ENCODE results near the gene C3AR1. TPM values are rescaled to one million over a fixed set of nuclear protein-coding genes. Genes with fewer than 3 reads are reported as not detected.
A peak's percentile ranks its signal among the peaks of the same experiment; 100 is the strongest.

The C3AR1 gene
- total and polyA plus RNA-seq, 7 donors, result 6.6 to 27.3 (median 10.0) TPM

DNA sequence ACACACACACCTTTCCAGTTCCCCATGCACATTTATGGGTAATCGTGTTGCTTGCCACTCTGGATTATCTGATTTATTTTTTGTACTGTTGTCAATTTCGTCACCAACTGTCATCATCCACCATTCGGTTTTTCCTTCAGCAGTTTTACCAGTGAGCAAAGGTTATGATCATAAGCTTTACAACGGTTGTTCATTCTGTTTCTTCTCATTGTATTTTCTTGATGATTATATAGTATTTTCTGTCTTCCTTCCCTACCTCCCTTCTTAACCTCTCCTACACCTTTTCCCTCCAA, 16.6 kb upstream of the C3AR1 start:
- TF ChIP-seq, protein P1, sequence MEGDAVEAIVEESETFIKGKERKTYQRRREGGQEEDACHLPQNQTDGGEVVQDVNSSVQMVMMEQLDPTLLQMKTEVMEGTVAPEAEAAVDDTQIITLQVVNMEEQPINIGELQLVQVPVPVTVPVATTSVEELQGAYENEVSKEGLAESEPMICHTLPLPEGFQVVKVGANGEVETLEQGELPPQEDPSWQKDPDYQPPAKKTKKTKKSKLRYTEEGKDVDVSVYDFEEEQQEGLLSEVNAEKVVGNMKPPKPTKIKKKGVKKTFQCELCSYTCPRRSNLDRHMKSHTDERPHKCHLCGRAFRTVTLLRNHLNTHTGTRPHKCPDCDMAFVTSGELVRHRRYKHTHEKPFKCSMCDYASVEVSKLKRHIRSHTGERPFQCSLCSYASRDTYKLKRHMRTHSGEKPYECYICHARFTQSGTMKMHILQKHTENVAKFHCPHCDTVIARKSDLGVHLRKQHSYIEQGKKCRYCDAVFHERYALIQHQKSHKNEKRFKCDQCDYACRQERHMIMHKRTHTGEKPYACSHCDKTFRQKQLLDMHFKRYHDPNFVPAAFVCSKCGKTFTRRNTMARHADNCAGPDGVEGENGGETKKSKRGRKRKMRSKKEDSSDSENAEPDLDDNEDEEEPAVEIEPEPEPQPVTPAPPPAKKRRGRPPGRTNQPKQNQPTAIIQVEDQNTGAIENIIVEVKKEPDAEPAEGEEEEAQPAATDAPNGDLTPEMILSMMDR (IDR thresholded peaks at IDR 0.05), result no peak
- TF ChIP-seq POLR2A (IDR thresholded peaks at IDR 0.05) (no peak), EP300 (IDR thresholded peaks at IDR 0.05) (no peak), POLR2AphosphoS5 (IDR thresholded peaks at IDR 0.05) (no peak)
- Histone ChIP-seq H3K27ac (peak overlapping the region; percentile 87 to 93 (median 91)), H3K36me3 (peaks cover 0 to 7% (median 0%) of the 10 kb centered on the region in 4 donors), H3K27me3 (no peaks in the 10 kb centered on the region), H3K4me3 (peak overlapping the region; percentile 63 to 89 (median 86)), H3K9me3 (no peaks in the 10 kb centered on the region), H3K4me1 (peaks cover 0 to 32% (median 22%) of the 10 kb centered on the region in 4 donors)
- WGBS, 2 donors, result 1 to 5% methylated on average over 4 of the region's 4 CpGs
- no peak for DNase-seq
- intact Hi-C loops (cut with DNase I), result loop anchor here (5.0 kb wide), 1 partner anchor 35 kb away; no protein-coding TSS in a partner anchor

DNA sequence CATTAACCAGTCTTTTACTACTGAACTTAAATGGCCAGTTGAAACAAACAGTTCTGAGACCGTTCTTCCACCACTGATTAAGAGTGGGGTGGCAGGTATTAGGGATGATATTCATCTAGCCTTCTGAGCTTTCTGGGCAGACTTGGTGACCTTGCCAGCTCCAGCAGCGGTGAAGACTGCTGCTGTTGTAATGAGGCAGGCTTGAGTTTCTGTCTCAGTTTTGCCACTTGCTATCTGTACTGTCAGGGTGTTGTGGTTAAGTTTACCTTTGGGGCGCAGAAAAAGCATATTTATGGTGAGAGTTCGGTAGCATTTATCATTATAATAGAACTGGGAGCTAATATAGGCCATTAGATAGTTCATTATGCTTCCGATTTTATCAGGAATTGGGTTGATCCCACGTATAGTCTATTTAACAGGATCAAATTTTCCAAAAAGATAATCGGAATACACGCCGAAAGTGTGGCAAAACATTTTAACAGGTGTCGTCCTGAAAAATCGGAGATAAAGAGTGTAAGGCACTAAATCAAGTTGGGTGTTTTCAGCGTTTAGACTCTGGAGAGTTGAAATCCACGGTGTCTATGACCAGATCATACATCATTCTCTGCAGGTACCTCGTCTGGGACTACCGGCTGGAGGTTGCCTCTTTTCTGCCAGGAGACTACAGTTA, 15.2 kb upstream of the C3AR1 start:
- Histone ChIP-seq H3K9me3 (no peaks in the 10 kb centered on the region), H3K27me3 (no peaks in the 10 kb centered on the region), H3K36me3 (peaks cover 0 to 6% (median 0%) of the 10 kb centered on the region in 4 donors), H3K4me1 (peaks cover 0 to 32% (median 22%) of the 10 kb centered on the region in 4 donors), H3K27ac (peak overlapping the region; percentile 87 to 93 (median 91)), H3K4me3 (peak overlapping the region; percentile 63 to 89 (median 86))
- intact Hi-C loops (cut with DNase I), result loop anchor here (2.0 to 5.0 kb wide), 3 partner anchors 34 to 161 kb away; partner anchors contain the start of gene FOXJ2
- DNase-seq, result no peak
- WGBS, 2 donors, result 1 to 2% methylated on average over 15 of the region's 15 CpGs
- TF ChIP-seq POLR2A (IDR thresholded peaks at IDR 0.05), result no peak
- TF ChIP-seq POLR2AphosphoS5 (IDR thresholded peaks at IDR 0.05), result no peak
- TF ChIP-seq, protein P1 (IDR thresholded peaks at IDR 0.05), result no peak
- TF ChIP-seq EP300 (IDR thresholded peaks at IDR 0.05), result no peak

DNA sequence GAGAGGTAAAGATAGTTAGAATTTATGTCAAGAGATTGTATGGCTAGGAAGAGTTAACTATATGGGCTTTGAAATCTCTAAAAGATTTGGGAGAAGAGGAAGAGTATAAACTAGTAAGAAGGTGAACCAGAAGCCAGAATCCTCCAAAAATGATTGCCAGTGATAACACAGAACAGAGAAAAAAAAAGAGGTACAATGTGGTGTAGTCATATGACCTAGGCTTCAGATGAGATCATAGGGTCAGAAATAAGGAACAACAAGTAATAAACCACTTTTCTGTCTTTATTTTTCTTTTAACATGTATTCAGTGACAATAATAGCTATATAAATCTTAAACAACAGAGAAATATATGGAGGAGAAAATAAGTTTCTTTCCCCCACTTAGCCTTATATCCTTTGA, 14.0 kb upstream of the C3AR1 start:
- TF ChIP-seq, protein P1 (IDR thresholded peaks at IDR 0.05), result no peak
- TF ChIP-seq POLR2AphosphoS5 (IDR thresholded peaks at IDR 0.05) (no peak), POLR2A (IDR thresholded peaks at IDR 0.05) (no peak), EP300 (IDR thresholded peaks at IDR 0.05) (no peak)

DNA sequence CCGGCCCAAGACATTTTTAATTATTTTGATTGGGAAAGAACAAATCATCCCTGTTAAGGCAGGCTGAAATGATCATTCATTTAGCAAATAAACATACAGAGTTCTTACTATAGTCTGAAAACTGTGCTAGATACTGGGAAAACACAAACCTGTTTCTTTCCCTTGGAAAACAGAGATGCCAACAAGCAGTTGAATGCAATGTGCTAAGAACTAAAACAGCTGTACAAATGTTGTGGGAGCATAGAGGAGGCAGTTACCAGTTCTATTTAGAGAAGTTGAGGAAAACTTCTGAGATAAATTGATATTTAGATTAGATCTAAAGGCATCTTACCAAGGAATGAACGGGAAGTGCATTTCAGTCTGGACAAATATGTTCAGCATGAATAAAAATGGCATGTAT, 12.8 kb upstream of the C3AR1 start:
- DNase-seq, result no peak
- H3K36me3 ChIP-seq, result no peaks in the 10 kb centered on the region
- TF ChIP-seq EP300 (IDR thresholded peaks at IDR 0.05), result no peak
- TF ChIP-seq POLR2AphosphoS5 (IDR thresholded peaks at IDR 0.05), result no peak
- no peak for TF ChIP-seq POLR2A (IDR thresholded peaks at IDR 0.05)
- TF ChIP-seq, protein P1 (IDR thresholded peaks at IDR 0.05), result no peak
- no peaks in the 10 kb centered on the region for H3K9me3 ChIP-seq
- 82 to 88% methylated on average over 2 of the region's 2 CpGs for WGBS, 2 donors
- no peak overlapping the region for H3K4me3 ChIP-seq
- peaks cover 0 to 27% (median 18%) of the 10 kb centered on the region in 4 donors for H3K4me1 ChIP-seq
- intact Hi-C loops (cut with DNase I), result no loop called here
- no peaks in the 10 kb centered on the region for H3K27me3 ChIP-seq
- H3K27ac ChIP-seq, result no peak overlapping the region

More for the DNA sequence above, 14.0 kb upstream of the C3AR1 start:
- no peak overlapping the region for H3K4me3 ChIP-seq
- no peaks in the 10 kb centered on the region for H3K9me3 ChIP-seq
- H3K27me3 ChIP-seq, result no peaks in the 10 kb centered on the region
- intact Hi-C loops (cut with DNase I), result loop anchor here (2.0 to 5.0 kb wide), 3 partner anchors 33 to 163 kb away; partner anchors contain the start of gene FOXJ2
- DNase-seq, result no peak
- H3K27ac ChIP-seq, result peak overlapping the region in 1 of 4 donors; percentile 93
- H3K4me1 ChIP-seq, result peaks cover 0 to 32% (median 22%) of the 10 kb centered on the region in 4 donors
- no peaks in the 10 kb centered on the region for H3K36me3 ChIP-seq
